GM18868 (cell line): Measurements from ENCODE around the gene MPPED1.

Source experiments
- ATAC-seq: cut with Tn5 transposase; IDR thresholded peaks from one replicate; pipeline ENCODE4 v1.9.1; 2021; ENCODE audit warnings: mild to moderate bottlenecking, moderate library complexity; ENCODE audit not compliant: unreplicated experiment

Gene MPPED1

GRCh38 chr22:43411869-43412807 lies at the start of gene MPPED1:
Gene MPPED1, plus strand, starts transcription at chr22:43412014. Its CDS starts 12,972 bp downstream, at chr22:43424986.
- ATAC-seq: no peak

- no peak for ATAC-seq
Measured at GRCh38 chr22:43363315-43364168, 48.3 kb upstream of the MPPED1 start.

- no peak for ATAC-seq
Measured at GRCh38 chr22:43364169-43364435, 47.7 kb upstream of the MPPED1 start.

- no peak for ATAC-seq
Measured at GRCh38 chr22:43365715-43366440, 45.9 kb upstream of the MPPED1 start.

- no peak for ATAC-seq
Measured at GRCh38 chr22:43370036-43370435, 41.8 kb upstream of the MPPED1 start.

- no peak for ATAC-seq
Measured at GRCh38 chr22:43375951-43376455, 35.8 kb upstream of the MPPED1 start.

GRCh38 chr22:43376765-43377547 lies 34.9 kb upstream of the MPPED1 start:
- no peak for ATAC-seq

GRCh38 chr22:43377548-43377895 lies 34.3 kb upstream of the MPPED1 start:
- ATAC-seq: no peak

- no peak for ATAC-seq
Measured at GRCh38 chr22:43377896-43378704, 33.7 kb upstream of the MPPED1 start.

- no peak for ATAC-seq
Measured at GRCh38 chr22:43381693-43382092, 30.1 kb upstream of the MPPED1 start.

- ATAC-seq: no peak
Measured at GRCh38 chr22:43384863-43385262, 27.0 kb upstream of the MPPED1 start.

- ATAC-seq: no peak
Measured at GRCh38 chr22:43385770-43386641, 25.8 kb upstream of the MPPED1 start.

GRCh38 chr22:43387815-43388214 lies 24.0 kb upstream of the MPPED1 start:
- ATAC-seq: no peak

- no peak for ATAC-seq
Measured at GRCh38 chr22:43388420-43388851, 23.4 kb upstream of the MPPED1 start.

- ATAC-seq: no peak
Measured at GRCh38 chr22:43389227-43389836, 22.5 kb upstream of the MPPED1 start.

- ATAC-seq: no peak
Measured at GRCh38 chr22:43390166-43390565, 21.6 kb upstream of the MPPED1 start.

- no peak for ATAC-seq
Measured at GRCh38 chr22:43390872-43391271, 20.9 kb upstream of the MPPED1 start.

GRCh38 chr22:43391306-43391705 lies 20.5 kb upstream of the MPPED1 start:
- ATAC-seq: no peak
